Measurements from ENCODE around the gene PNMA6E. TPM values are rescaled to one million over a fixed set of nuclear protein-coding genes. Genes with fewer than 3 reads are reported as not detected.

The PNMA6E gene
- total and polyA plus RNA-seq, 2 of the 13 experiments (the other 11 are each of a cell fraction or from before 2014, with no cell fraction given): not detected

- DNase-seq (ENCODE audit: low spot score): no peak
- POLR2A ChIA-PET: no interaction called here
- TF ChIP-seq LCORL (IDR thresholded peaks at IDR 0.05): no peak
- TF ChIP-seq LCORL (CRISPR knock-in tag; IDR thresholded peaks at IDR 0.05): no peak
- TF ChIP-seq TEAD2 (CRISPR knock-in tag; IDR thresholded peaks at IDR 0.05): no peak
- TF ChIP-seq PBX2 (CRISPR knock-in tag; IDR thresholded peaks at IDR 0.05): no peak
- no peak for TF ChIP-seq BATF2 (CRISPR knock-in tag; IDR thresholded peaks at IDR 0.05)
- TF ChIP-seq PITX1 (CRISPR knock-in tag; IDR thresholded peaks at IDR 0.05): no peak
- no peak for TF ChIP-seq GATAD2A (CRISPR knock-in tag; IDR thresholded peaks at IDR 0.05)
- no peak for TF ChIP-seq MAF1 (CRISPR knock-in tag; IDR thresholded peaks at IDR 0.05; ENCODE audit: borderline replicate concordance)
- no peak for TF ChIP-seq ZNF296 (CRISPR knock-in tag; conservative IDR thresholded peaks at IDR 0.05)
- no peak for TF ChIP-seq ZMYM4 (CRISPR knock-in tag; IDR thresholded peaks at IDR 0.05)
- TF ChIP-seq KDM4B (CRISPR knock-in tag; IDR thresholded peaks at IDR 0.05): no peak
- TF ChIP-seq ZUFSP (CRISPR knock-in tag; IDR thresholded peaks at IDR 0.05; ENCODE audit: borderline replicate concordance): no peak
- no peak for TF ChIP-seq ZNF629 (CRISPR knock-in tag; conservative IDR thresholded peaks at IDR 0.05)
- no peak for TF ChIP-seq LBX2 (CRISPR knock-in tag; IDR thresholded peaks at IDR 0.05; ENCODE audit: borderline replicate concordance)
Measured at GRCh38 chrX:153408871-153409351, 7.8 kb upstream of the PNMA6E start.

More at GRCh38 chrX:153408871-153409351, 7.8 kb upstream of the PNMA6E start:
- no peak overlapping the region for H3K9ac ChIP-seq (ENCODE audit: insufficient read depth, low read depth, low read length)
- WGBS (ENCODE audit: low lambda C conversion rate): 57% methylated on average over 1 of the region's 12 CpGs
- no peaks in the 10 kb centered on the region for H3K9me3 ChIP-seq (ENCODE audit: low read length)
- H3K27me3 ChIP-seq (ENCODE audit: control insufficient read depth in 1 of 2, insufficient read depth in 2 of 2, low read length in 2 of 2): no peaks in the 10 kb centered on the region
- H2AFZ ChIP-seq (ENCODE audit: low read length): no peak overlapping the region
- H3K4me2 ChIP-seq (ENCODE audit: low read depth, low read length): no peak overlapping the region
- H3K27ac ChIP-seq (ENCODE audit: extremely low read length, insufficient read depth, low read length): peak overlapping the region; percentile 67
- BruUV-seq (replicated peaks): no TSS peak
- CTCF ChIA-PET (ENCODE audit: low intra/inter-chr PET ratio, low total read pairs): no interaction called here
- no peak overlapping the region for H3K4me3 ChIP-seq (replicated peaks in 1 of 3; ENCODE audit: insufficient read depth in 1 of 3, low read depth in 2 of 3, low read length in 3 of 3)
- no peaks in the 10 kb centered on the region for H3K79me2 ChIP-seq (ENCODE audit: insufficient read depth, low read length)
- no peaks in the 10 kb centered on the region for H4K20me1 ChIP-seq (ENCODE audit: insufficient read depth, low read length)
- no peaks in the 10 kb centered on the region for H3K36me3 ChIP-seq (replicated peaks in 1 of 2; ENCODE audit: control insufficient read depth in 1 of 2, insufficient read depth in 2 of 2, low read length in 2 of 2)
- intact Hi-C loops (cut with micrococcal nuclease; ENCODE audit: unreplicated experiment) (no loop called here), in situ Hi-C loops (cut with HindIII; ENCODE audit: extremely low pct_ligation_motif_present, low pct_unique_long_range_greater_than_20kb) (no loop called here)
- peaks cover 48% of the 10 kb centered on the region for H3K4me1 ChIP-seq (ENCODE audit: insufficient read depth, low read length)
- ATAC-seq (peak; percentile 5), FAIRE-seq (no peak)

Data from HepG2 (cell line).